IMR-90 (cell line): Measurements from ENCODE around the gene ITCH.

Experiments
- BHLHE40 ChIP-seq: fragments of 150-350 bp; IDR thresholded peaks from 2 replicates; pipeline ENCODE4 v1.6.1; 2016; ENCODE audit warnings: mild to moderate bottlenecking, low read depth, low read length
- CEBPB ChIP-seq: IDR thresholded peaks from 2 replicates; pipeline ENCODE4 v1.6.1; 2012; ENCODE audit warnings: low read depth, low read length, improper control_type of control experiment
- CHD1 ChIP-seq: IDR thresholded peaks from 2 replicates; pipeline ENCODE4 v1.6.1; 2012; ENCODE audit warnings: low read depth, low read length, improper control_type of control experiment
- FOS ChIP-seq: fragments of 150-350 bp; IDR thresholded peaks from 2 replicates; pipeline ENCODE4 v1.6.1; 2016; ENCODE audit warnings: low read depth, low read length
- MAZ ChIP-seq: IDR thresholded peaks from 2 replicates; pipeline ENCODE4 v1.6.1; 2012; ENCODE audit warnings: low read depth, mild to moderate bottlenecking, low read length, improper control_type of control experiment, moderate library complexity, borderline replicate concordance
- NFE2L2 ChIP-seq: fragments of 150-350 bp; IDR thresholded peaks from 2 replicates; pipeline ENCODE4 v1.6.1; 2016; ENCODE audit warnings: low read depth, mild to moderate bottlenecking, low read length
- POLR2A ChIP-seq: IDR thresholded peaks from 2 replicates; pipeline ENCODE4 v1.6.1; 2012; ENCODE audit warnings: mild to moderate bottlenecking, low read depth, low read length
- RAD21 ChIP-seq: IDR thresholded peaks from 2 replicates; pipeline ENCODE4 v1.6.1; 2012; ENCODE audit warnings: low read length, improper control_type of control experiment
- RCOR1 ChIP-seq: IDR thresholded peaks from 2 replicates; pipeline ENCODE4 v1.6.1; 2012; ENCODE audit warnings: mild to moderate bottlenecking, low read length, improper control_type of control experiment; ENCODE audit not compliant: insufficient replicate concordance
- RFX5 ChIP-seq: IDR thresholded peaks from 2 replicates; pipeline ENCODE4 v1.8.0; 2012; ENCODE audit warnings: low read depth, mild to moderate bottlenecking, low read length, moderate library complexity
- SMC3 ChIP-seq: fragments of 150-350 bp; IDR thresholded peaks from 2 replicates; pipeline ENCODE4 v1.6.1; 2016; ENCODE audit warnings: low read depth, mild to moderate bottlenecking, antibody characterized with exemption, low read length, moderate library complexity
- TF ChIP-seq, protein P1 (sequence below): conservative IDR thresholded peaks from 2 replicates; pipeline ENCODE4 v1.5.1; 2012; ENCODE audit warnings: mild to moderate bottlenecking, low read depth, low read length, improper control_type of control experiment

GRCh38 chr20:34364223-34364506 lies 1.1 kb downstream of the ITCH start:
- TF ChIP-seq, protein P1, sequence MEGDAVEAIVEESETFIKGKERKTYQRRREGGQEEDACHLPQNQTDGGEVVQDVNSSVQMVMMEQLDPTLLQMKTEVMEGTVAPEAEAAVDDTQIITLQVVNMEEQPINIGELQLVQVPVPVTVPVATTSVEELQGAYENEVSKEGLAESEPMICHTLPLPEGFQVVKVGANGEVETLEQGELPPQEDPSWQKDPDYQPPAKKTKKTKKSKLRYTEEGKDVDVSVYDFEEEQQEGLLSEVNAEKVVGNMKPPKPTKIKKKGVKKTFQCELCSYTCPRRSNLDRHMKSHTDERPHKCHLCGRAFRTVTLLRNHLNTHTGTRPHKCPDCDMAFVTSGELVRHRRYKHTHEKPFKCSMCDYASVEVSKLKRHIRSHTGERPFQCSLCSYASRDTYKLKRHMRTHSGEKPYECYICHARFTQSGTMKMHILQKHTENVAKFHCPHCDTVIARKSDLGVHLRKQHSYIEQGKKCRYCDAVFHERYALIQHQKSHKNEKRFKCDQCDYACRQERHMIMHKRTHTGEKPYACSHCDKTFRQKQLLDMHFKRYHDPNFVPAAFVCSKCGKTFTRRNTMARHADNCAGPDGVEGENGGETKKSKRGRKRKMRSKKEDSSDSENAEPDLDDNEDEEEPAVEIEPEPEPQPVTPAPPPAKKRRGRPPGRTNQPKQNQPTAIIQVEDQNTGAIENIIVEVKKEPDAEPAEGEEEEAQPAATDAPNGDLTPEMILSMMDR, result no peak
- TF ChIP-seq POLR2A (no peak), CEBPB (no peak), SMC3 (no peak), RFX5 (no peak), RCOR1 (no peak), CHD1 (no peak), RAD21 (no peak), BHLHE40 (no peak), MAZ (no peak), FOS (no peak), NFE2L2 (no peak)
